SJCRH30 (cell line): ENCODE measurements around the gene SOBP. TPM values are rescaled to one million over a fixed set of nuclear protein-coding genes. Genes with fewer than 3 reads are reported as not detected.

ENCODE experiments used
- total RNA-seq: library from RNA; depleted of rRNA; stranded (reverse); fragments of >200 nt; shearing (Covaris generic); gene quantifications from 2 replicates; pipeline ENCODE4 v1.2.3, GENCODE V29; 2014; rRNA removed

Gene SOBP
- total RNA-seq, 1 experiment from 2014 or later, result 7.8 TPM

Other genes starting within 250 kb of the SOBP start
- 9.3 TPM in 2 replicates for gene PDSS2, start 30.6 kb upstream of the SOBP start, total RNA-seq